Activated CD4-positive, CD25-positive, alpha-beta regulatory T cell (primary cell): ENCODE data around the gene LY6G6D.

Experiments used
- DNase-seq, 4 experiments: peaks; one replicate each; lab custom pipeline; 2025; lab: John Stamatoyannopoulos, UW

Gene LY6G6D, protein sequence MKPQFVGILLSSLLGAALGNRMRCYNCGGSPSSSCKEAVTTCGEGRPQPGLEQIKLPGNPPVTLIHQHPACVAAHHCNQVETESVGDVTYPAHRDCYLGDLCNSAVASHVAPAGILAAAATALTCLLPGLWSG

DNA sequence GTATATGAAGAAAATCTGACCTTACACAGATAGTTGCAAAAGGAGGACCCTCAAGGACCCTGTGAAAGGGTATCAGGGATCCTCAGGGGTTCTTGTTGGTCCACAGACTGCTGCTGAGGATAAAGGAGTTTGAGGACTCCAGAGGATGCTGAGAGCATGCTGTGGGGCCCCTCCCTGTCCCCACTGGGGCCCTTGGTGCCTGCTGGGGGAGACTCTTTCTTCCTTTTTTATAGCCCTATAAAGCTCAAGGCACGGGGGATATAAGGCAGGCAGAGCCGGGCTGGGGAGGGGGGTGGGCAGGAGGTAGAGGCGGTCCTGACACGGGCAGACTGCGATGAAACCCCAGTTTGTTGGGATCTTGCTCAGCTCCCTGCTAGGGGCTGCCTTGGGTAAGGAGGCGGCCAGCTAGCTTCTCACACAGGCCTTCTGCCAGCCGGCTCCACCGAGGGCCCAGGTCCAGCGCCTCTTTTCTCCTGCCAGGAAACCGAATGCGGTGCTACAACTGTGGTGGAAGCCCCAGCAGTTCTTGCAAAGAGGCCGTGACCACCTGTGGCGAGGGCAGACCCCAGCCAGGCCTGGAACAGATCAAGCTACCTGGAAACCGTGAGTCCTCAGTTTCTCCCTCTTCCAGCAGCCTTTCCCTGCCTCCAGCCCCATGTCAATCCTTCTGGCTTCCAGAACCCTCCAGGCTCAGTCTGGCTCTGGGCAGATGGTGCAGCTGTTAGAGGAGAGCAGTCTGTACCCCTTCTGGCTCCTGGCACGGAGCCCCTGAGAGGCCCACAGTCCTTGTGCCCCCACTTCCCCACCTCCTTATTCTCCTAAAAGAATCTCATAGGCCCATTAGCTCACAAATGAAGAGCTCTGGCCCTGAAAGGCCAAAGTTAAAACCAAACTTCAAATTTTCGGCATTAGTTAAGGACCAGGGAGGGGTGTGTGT, at the start of gene LY6G6D:
Gene LY6G6D (plus strand): TSS at position 327 of the 937 bp plus-strand sequence. CDS start 8 bp downstream, at position 335.
- no peak for DNase-seq

- DNase-seq: peak; percentile 92 to 98 (median 96)
Observed at GRCh38 chr6:31665501-31666336, 49.4 kb upstream of the LY6G6D start, which contains the start of gene CSNK2B. Gene CSNK2B, plus strand, starts transcription at chr6:31666080. Its CDS starts 752 bp downstream, at chr6:31666832.

- no peak for DNase-seq
Observed at GRCh38 chr6:31666337-31666965, 48.7 kb upstream of the LY6G6D start.

DNA sequence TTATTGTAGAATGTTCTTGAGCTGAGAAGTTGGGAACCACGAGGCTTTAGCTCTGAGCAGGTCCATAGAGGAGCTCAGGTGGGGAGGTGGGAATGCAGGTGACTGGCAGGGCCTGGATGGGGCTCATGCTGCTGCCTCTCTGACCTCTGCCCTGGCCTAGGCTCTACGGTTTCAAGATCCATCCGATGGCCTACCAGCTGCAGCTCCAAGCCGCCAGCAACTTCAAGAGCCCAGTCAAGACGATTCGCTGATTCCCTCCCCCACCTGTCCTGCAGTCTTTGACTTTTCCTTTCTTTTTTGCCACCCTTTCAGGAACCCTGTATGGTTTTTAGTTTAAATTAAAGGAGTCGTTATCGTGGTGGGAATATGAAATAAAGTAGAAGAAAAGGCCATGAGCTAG, 45.5 kb upstream of the LY6G6D start, which contains the start of gene LY6G5B:
Gene LY6G5B (plus strand): TSS at position 301 of the 400 bp plus-strand sequence. CDS start 975 bp downstream, outside the sequence.
- no peak for DNase-seq

DNA sequence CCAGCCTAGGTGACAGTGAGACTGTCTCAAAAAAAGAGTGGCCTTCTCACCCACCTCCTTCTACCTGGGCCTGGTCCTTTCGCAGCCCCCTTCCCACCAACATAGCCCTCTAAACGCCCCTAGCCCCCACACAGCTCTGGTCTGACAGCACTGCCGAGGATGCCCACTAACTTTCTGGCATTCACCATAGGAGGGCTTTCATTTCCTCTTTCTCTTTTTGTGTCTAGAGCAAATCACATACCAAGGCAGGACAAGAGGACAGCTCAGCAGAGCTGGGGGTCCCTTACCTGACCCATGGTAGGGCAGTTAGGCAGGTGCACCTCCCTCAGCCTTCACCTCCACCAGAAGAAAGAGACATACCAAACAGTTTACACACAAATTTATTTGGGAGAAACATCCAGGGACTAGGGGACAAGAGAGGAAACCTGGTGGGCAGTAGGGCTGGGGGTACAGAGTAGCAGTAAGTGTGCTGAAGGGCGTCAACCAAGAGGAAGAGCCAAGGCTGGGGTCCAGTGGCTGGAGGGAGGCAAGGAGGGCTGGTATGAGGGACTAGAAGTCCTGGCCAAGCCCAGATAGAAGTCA, 38.7 kb upstream of the LY6G6D start:
- DNase-seq: no peak

DNA sequence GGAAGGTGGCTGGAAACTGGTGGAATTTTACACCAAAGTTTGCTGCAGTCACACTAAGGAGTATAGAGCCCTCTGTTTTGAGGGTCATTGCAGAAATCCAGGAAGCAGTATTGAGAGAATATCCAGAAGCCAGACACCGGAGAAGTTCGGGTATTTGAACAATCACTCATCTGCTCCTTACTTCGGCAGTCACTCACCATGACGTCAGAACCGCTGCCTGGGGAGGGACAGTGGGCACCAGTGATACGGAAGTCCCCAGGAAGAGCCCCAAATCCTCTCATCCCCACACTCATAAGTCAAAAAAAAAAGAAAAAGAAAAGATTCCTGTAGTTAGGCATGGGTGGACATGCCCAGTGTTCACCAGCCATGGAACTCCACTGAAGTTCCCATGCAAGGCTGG, 38.2 kb upstream of the LY6G6D start:
- no peak for DNase-seq

DNA sequence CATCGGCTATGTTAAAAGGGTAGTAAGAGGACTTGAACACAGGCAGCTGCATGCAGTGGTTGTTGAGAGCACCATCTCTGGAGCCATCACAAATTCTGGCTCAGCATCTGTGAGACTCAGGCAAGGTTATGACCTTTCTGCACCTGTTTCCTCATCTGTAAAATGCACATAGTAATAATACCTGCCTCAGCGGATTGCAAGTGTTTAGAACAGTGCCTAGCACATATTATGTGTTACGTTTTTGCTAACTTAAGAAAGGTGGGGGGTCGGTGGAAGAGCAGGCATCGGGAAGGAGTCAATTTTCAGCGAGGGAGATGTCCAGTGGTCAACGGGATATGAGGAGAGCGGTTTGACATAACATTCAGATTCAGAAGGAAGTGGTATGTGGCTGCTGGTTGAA, 37.2 kb upstream of the LY6G6D start:
- no peak for DNase-seq

- DNase-seq: peak; percentile 12 to 31 (median 30)
Observed at GRCh38 chr6:31680226-31681134, 34.7 kb upstream of the LY6G6D start, which contains the start of gene LY6G5C. Gene LY6G5C, minus strand, starts transcription at chr6:31681067. Its CDS starts 694 bp downstream, at chr6:31680373.

- DNase-seq: peak in 1 of 4 experiments; percentile 19
Observed at GRCh38 chr6:31681135-31681671, 33.9 kb upstream of the LY6G6D start.

GRCh38 chr6:31683591-31683990, 31.6 kb upstream of the LY6G6D start:
- DNase-seq: no peak

- DNase-seq: no peak
Observed at GRCh38 chr6:31686483-31686882, 28.7 kb upstream of the LY6G6D start.

- no peak for DNase-seq
Observed at GRCh38 chr6:31687321-31687720, 27.8 kb upstream of the LY6G6D start.

DNA sequence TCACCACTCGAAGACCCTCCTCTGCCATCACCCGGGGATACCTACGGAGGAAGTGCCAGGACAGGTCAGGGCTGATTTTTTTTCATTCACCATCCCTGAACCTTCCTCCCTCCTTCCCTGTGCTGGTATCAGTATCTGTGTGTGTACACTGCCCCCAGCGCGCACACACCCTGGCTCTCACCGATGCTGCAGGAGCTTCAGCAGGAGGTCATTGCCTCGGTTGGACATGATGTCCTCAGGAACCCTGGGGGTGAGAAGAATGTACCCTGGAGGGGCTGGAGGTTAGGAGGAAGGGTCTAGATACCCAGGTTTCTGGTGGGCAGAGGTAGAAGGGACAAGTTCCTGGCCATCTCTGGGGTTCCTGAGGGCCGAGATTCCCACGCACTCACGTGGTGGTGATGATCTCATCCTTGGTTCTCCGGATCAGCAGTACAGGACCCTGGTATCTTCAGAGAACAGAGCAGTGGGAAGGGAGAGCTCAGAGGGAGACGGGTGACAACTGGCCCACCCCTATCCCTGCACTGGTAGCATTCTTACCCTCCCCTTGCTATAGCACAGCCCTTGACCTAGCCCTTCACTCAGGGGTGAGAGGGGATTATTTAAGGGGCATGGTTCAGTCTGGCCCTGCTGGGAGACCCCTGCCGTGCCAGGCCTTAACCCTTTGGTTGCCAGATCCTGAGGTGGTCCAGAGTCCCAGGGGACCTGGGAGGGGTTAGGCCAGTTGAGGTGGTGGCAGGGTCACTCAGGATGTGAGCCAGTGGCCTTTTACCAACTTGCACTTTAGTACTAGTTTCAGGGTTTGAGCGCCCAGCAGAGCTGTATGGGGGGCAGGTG, 27.1 kb upstream of the LY6G6D start:
- DNase-seq: no peak

DNA sequence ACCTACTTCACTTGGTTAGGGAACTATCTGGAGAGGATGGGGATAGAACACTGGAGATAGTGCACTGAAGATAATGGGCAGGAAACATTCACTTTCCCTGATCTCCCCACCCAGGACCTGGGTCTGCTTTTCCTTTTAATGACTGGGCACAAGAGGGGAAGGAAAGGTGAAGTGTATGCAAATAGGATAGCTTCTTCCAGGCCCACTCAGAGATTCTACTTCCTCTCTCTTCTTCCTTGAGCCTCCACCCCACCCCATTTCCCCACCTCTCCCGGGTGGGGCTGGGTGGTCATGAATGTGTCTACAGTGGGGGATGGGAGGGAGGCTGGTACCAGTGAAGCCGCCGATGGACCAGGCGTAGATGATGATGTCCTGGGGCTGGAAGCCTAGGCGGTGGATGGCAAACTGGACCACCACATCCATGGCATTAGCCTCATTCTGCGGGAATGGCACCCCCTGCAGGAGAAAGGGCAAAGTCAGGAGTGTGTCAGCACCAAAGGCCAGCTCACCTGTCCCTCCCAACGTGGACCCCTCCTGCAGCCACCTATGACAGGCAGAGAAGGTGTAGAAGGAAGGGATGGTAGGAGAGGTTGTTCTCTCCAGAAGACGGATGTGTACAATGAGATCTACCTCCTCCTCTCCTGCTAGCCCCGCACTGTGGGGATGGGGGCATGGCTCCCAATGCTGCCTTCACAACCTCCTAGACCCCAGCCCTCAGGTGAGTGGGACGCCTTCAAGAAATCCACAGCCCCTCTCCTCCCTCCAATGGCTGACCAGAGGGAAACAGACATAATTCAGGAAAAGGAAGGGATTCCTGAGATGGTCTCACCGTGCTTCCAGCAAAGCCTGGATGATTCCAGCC, 25.7 kb upstream of the LY6G6D start:
- DNase-seq: no peak

- DNase-seq: no peak
Observed at GRCh38 chr6:31690231-31691077, 24.7 kb upstream of the LY6G6D start.

- no peak for DNase-seq
Observed at GRCh38 chr6:31691078-31691463, 24.1 kb upstream of the LY6G6D start.

DNA sequence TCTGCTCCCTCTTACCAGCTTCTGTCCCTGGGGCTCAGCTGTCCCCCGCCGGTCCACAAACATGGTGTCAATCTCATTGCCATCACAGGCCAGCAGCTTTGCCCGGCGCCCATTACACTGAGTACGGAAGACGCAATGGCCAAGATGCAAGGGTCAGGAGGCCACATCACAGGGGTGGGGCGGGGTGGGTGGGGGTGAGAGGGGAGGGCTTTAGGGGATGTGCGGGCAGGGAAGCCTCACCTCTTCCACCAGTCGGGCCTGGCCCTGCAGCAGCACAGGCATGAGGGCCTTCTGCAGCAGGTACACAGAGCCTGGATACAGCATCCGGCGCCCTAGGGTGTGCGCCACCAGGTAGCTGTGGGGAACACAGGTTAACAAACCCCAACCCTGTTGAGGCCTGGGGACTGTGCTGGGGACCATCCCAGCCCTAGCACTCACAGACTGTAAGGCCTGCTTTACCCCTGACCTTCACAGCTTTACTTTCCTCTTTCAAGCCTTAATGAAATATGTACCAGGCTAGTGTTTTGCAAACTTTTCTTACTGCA, 23.5 kb upstream of the LY6G6D start:
- DNase-seq: no peak
